GM12891 (cell line): Measurements from ENCODE around the gene CHRNA3.

Source experiments
- POLR2A ChIP-seq: IDR thresholded peaks from 2 replicates; pipeline ENCODE4 v1.6.1; 2011; ENCODE audit warnings: low read depth, low read length, control low read depth
- POLR2AphosphoS5 ChIP-seq: IDR thresholded peaks from 2 replicates; pipeline ENCODE4 v1.6.1; 2011; ENCODE audit warnings: low read depth, low read length, control low read depth
- POU2F2 ChIP-seq: IDR thresholded peaks from 2 replicates; pipeline ENCODE4 v1.6.1; 2011; ENCODE audit warnings: low read depth, mild to moderate bottlenecking, control low read depth, low read length, moderate library complexity
- SPI1 ChIP-seq: IDR thresholded peaks from 2 replicates; pipeline ENCODE4 v1.6.1; 2011; ENCODE audit warnings: low read depth, low read length, control low read depth
- TAF1 ChIP-seq: IDR thresholded peaks from 2 replicates; pipeline ENCODE4 v1.6.1; 2011; ENCODE audit warnings: low read depth, low read length, control low read depth

DNA sequence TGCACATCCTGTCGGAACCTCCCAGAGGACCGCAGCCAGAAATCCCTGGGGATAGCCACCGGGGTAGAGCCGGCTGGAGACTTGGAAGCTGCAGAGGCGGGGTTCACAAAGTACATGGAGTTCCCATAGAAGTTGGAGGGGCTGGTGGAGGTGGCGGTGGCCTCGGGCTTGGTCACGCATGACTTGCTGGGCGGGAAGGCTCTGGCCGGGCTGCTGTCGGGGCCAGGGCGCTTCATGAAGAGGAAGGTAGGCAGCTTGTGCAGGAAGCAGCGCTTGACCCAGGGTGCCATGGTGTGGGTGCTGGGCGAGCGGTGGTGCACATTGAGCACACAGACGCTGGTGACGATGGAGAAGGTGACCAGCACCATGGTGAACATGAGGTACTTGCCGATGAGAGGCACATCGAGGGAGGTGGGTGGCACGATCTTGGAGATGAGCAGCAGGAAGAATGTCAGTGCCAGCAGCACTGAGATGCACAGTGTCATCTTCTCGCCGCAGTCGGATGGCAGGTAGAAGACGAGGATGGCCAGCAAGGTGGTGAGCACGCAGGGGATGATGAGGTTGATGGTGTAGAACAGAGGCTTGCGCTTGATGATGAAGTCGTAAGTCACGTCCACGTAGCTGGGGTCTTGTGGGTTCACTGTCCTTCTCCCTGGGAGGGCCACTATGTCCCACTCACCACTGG is 8.4 kb upstream of the CHRNA3 start:
- TF ChIP-seq POLR2A (no peak), POLR2AphosphoS5 (no peak), POU2F2 (no peak), TAF1 (no peak), SPI1 (no peak)
